H1 (cell line): ENCODE results near the gene GTF2E1. TPM values are rescaled to one million over a fixed set of nuclear protein-coding genes. Genes with fewer than 3 reads are reported as not detected.

Experiments
- CTCF ChIA-PET: fragments of 300-600 bp; sonication (Branson Sonifier 250); formaldehyde crosslinking; loops from one replicate; lab custom pipeline; 2021; ENCODE audit not compliant: partially characterized antibody; lab: Charles Lee
- POLR2A ChIA-PET: fragments of 300-600 bp; sonication (Branson Sonifier 250); formaldehyde crosslinking; loops from one replicate; lab custom pipeline; 2021; ENCODE audit warnings: inconsistent platforms; ENCODE audit not compliant: partially characterized antibody; lab: Charles Lee
- DNase-seq, 2 experiments: peaks; one replicate each; pipeline versions ENCODE4 v3.0.0 to v3.0.0-alpha.2; 2010 to 2022; ENCODE audit warnings: low spot score in 2 of 2, low read depth in 1 of 2, mixed read lengths in 1 of 2
- FAIRE-seq: peaks from 2 replicates; lab custom pipeline; 2011; peaks lifted over from hg19 to GRCh38; lab: Jason Lieb, UNC
- H2AFZ ChIP-seq: 2 replicates; pipeline ENCODE4 v1.8.1; 2012; ENCODE audit warnings: low read length, inconsistent platforms
- H2AK5ac ChIP-seq: 2 replicates; pipeline ENCODE4 v1.6.1; 2013; ENCODE audit warnings: low read depth, low read length
- H2BK120ac ChIP-seq: replicated peaks from 2 replicates; pipeline ENCODE3; 2013; ENCODE audit warnings: low read depth, low read length, inconsistent platforms
- H2BK12ac ChIP-seq: 2 replicates; pipeline ENCODE4 v1.6.1; 2013; ENCODE audit warnings: low read depth, low read length
- H2BK15ac ChIP-seq: 2 replicates; pipeline ENCODE4 v1.6.1; 2013; ENCODE audit warnings: low read length
- H2BK20ac ChIP-seq: 2 replicates; pipeline ENCODE4 v1.6.1; 2013; ENCODE audit warnings: low read length
- H2BK5ac ChIP-seq: 2 replicates; pipeline ENCODE4 v1.6.1; 2013; ENCODE audit warnings: low read depth, low read length
- H3K14ac ChIP-seq: 2 replicates; pipeline ENCODE4 v1.6.1; 2013; ENCODE audit warnings: inconsistent platforms; ENCODE audit not compliant: insufficient read length
- H3K18ac ChIP-seq: 2 replicates; pipeline ENCODE4 v1.6.1; 2013; ENCODE audit warnings: low read length; ENCODE audit errors: extremely low read depth
- H3K23ac ChIP-seq: 2 replicates; pipeline ENCODE4 v1.6.1; 2013; ENCODE audit warnings: inconsistent platforms; ENCODE audit not compliant: insufficient read length
- H3K23me2 ChIP-seq: 2 replicates; pipeline ENCODE4 v1.6.1; 2013; ENCODE audit warnings: low read depth, low read length
- H3K27ac ChIP-seq: 2 replicates; pipeline ENCODE4 v1.6.1; 2011; ENCODE audit warnings: low read depth, low read length, inconsistent platforms
- H3K27me3 ChIP-seq, 4 experiments: replicated peaks in 1 of 4; 1 replicate in 1 of 4; 2 replicates in 3 of 4; pipeline versions ENCODE4 v1.6.1 to v1.8.1; 2011 to 2013; ENCODE audit warnings: low read length in 3 of 4, mild to moderate bottlenecking in 3 of 4, inconsistent platforms in 2 of 4, mixed read lengths in 2 of 4, moderate library complexity in 1 of 4; ENCODE audit not compliant: control insufficient read depth in 3 of 4, insufficient read depth in 3 of 4; ENCODE audit errors: extremely low read depth in 1 of 4
- H3K36me3 ChIP-seq, 4 experiments: 2 replicates each; pipeline versions ENCODE4 v1.6.1 to v1.8.1; 2011 to 2013; ENCODE audit warnings: mild to moderate bottlenecking in 4 of 4, low read length in 3 of 4, moderate library complexity in 2 of 4, control low read depth in 1 of 4, inconsistent platforms in 1 of 4; ENCODE audit not compliant: insufficient read depth in 4 of 4, control insufficient read depth in 2 of 4
- H3K4ac ChIP-seq: replicated peaks from 2 replicates; pipeline ENCODE3; 2013; ENCODE audit warnings: low read length, low read depth, mixed read lengths, inconsistent platforms; ENCODE audit not compliant: insufficient read length
- H3K4me1 ChIP-seq, 4 experiments: replicated peaks in 1 of 4; 1 replicate in 1 of 4; 2 replicates in 3 of 4; pipeline versions ENCODE4 v1.6.1 to v1.8.1; 2011 to 2013; ENCODE audit warnings: low read length in 3 of 4, inconsistent platforms in 2 of 4, mixed read lengths in 1 of 4; ENCODE audit not compliant: insufficient read depth in 4 of 4, control insufficient read depth in 3 of 4
- H3K4me2 ChIP-seq, 2 experiments: 2 replicates each; pipeline versions ENCODE4 v1.6.1 to v1.8.1; 2011 to 2013; ENCODE audit warnings: low read depth in 2 of 2, low read length in 2 of 2, control low read depth in 1 of 2, inconsistent platforms in 1 of 2, mild to moderate bottlenecking in 1 of 2; ENCODE audit not compliant: insufficient read depth in 1 of 2
- H3K4me3 ChIP-seq, 4 experiments: fragments of 200-600, 300-600 bp in 1 of 4; sonication (generic), shearing (Covaris generic), sonication (Bioruptor Twin) in 1 of 4; 2 replicates each; pipeline versions ENCODE4 v1.5.1 to v1.8.1; 2011 to 2016; ENCODE audit warnings: low read length in 4 of 4, low read depth in 3 of 4, control low read depth in 2 of 4, inconsistent platforms in 2 of 4, mild to moderate bottlenecking in 2 of 4, mixed read lengths in 1 of 4, moderate library complexity in 1 of 4; ENCODE audit not compliant: insufficient read depth in 2 of 4; ENCODE audit errors: extremely low read depth in 1 of 4
- H3K56ac ChIP-seq: replicated peaks from 2 replicates; pipeline ENCODE3; 2013; ENCODE audit warnings: low read depth, mild to moderate bottlenecking, mixed read lengths, low read length, inconsistent platforms; ENCODE audit not compliant: insufficient read length
- H3K79me1 ChIP-seq: 2 replicates; pipeline ENCODE4 v1.6.1; 2013; ENCODE audit warnings: low read depth, low read length, control low read depth
- H3K79me2 ChIP-seq, 2 experiments: 2 replicates each; pipeline versions ENCODE4 v1.6.1 to v1.8.1; 2012 to 2013; ENCODE audit warnings: low read length in 2 of 2, mild to moderate bottlenecking in 2 of 2, inconsistent platforms in 1 of 2; ENCODE audit not compliant: insufficient read depth in 2 of 2, control insufficient read depth in 1 of 2
- H3K9ac ChIP-seq, 4 experiments: replicated peaks in 1 of 4; 1 replicate in 1 of 4; 2 replicates in 3 of 4; pipeline versions ENCODE4 v1.6.1 to v1.8.1; 2011 to 2013; ENCODE audit warnings: low read depth in 3 of 4, low read length in 3 of 4, control low read depth in 2 of 4, mild to moderate bottlenecking in 2 of 4, moderate library complexity in 2 of 4, inconsistent platforms in 1 of 4; ENCODE audit errors: extremely low read depth in 1 of 4
- H3K9me3 ChIP-seq, 2 experiments: 2 replicates each; pipeline versions ENCODE4 v1.6.1 to v1.8.1; 2012 to 2013; ENCODE audit warnings: mild to moderate bottlenecking in 2 of 2, moderate library complexity in 2 of 2, control low read depth in 1 of 2, inconsistent platforms in 1 of 2, low read depth in 1 of 2, low read length in 1 of 2, mixed read lengths in 1 of 2; ENCODE audit not compliant: insufficient read depth in 2 of 2
- H4K20me1 ChIP-seq, 2 experiments: replicated peaks in 1 of 2; 2 replicates each; pipeline versions ENCODE3 to v1.8.1; 2011 to 2013; ENCODE audit warnings: inconsistent platforms in 2 of 2, low read length in 2 of 2, mild to moderate bottlenecking in 1 of 2; ENCODE audit not compliant: insufficient read depth in 2 of 2, control insufficient read depth in 1 of 2
- H4K5ac ChIP-seq: 2 replicates; pipeline ENCODE4 v1.6.1; 2013; ENCODE audit warnings: low read length, low read depth, mixed read lengths, inconsistent platforms; ENCODE audit not compliant: insufficient read length
- H4K8ac ChIP-seq: 2 replicates; pipeline ENCODE4 v1.8.0; 2013; ENCODE audit warnings: mild to moderate bottlenecking, moderate library complexity, low read length, inconsistent platforms; ENCODE audit not compliant: insufficient read depth; ENCODE audit errors: extremely low read depth
- H4K91ac ChIP-seq: replicated peaks from 2 replicates; pipeline ENCODE3; 2013; ENCODE audit warnings: low read length, mixed read lengths, inconsistent platforms; ENCODE audit not compliant: insufficient read length
- CBX8 ChIP-seq: fragments of 300-800, 300-1000 bp; sonication (generic); IDR thresholded peaks from 2 replicates; pipeline ENCODE4 v1.7.1; 2016; ENCODE audit warnings: low read depth, low read length, borderline replicate concordance
- EGR1 ChIP-seq: IDR thresholded peaks from 2 replicates; pipeline ENCODE4 v1.6.1; 2011; ENCODE audit warnings: low read depth, low read length, borderline replicate concordance
- NRF1 ChIP-seq: IDR thresholded peaks from 2 replicates; pipeline ENCODE4 v1.6.1; 2011; ENCODE audit warnings: mild to moderate bottlenecking, low read depth, low read length, improper control_type of control experiment
- RNF2 ChIP-seq: fragments of 200-900, 300-1000 bp; sonication (generic); IDR thresholded peaks from 2 replicates; pipeline ENCODE4 v1.7.1; 2016; ENCODE audit warnings: borderline replicate concordance, low read depth, mild to moderate bottlenecking, antibody characterized with exemption, low read length; ENCODE audit not compliant: poor library complexity, severe bottlenecking; ENCODE audit errors: missing control alignments
- SIRT6 ChIP-seq: IDR thresholded peaks from one replicate; pipeline ENCODE4 v1.7.1; 2012; ENCODE audit warnings: low read length, inconsistent platforms
- WGBS, 2 experiments: shearing (Covaris generic) in 1 of 2; methylation state at CpG; one replicate each; pipeline versions ENCODE4 v1.1.6 to v1.1.7; 2013 to 2015; ENCODE audit warnings: low lambda C conversion rate in 2 of 2, mixed read lengths in 2 of 2, inconsistent platforms in 1 of 2, low coverage in 1 of 2, missing lambda C conversion rate in 1 of 2; ENCODE audit not compliant: insufficient replicate concordance in 2 of 2, insufficient coverage in 1 of 2, insufficient read length in 1 of 2; ENCODE audit errors: extremely low coverage in 1 of 2, missing lambda C conversion rate in 1 of 2; 5-methylcytosine and 5-hydroxymethylcytosine counted together
- polyA plus RNA-seq, 7 experiments: library from polyadenylated mRNA; depleted of rRNA in 3 of 7; stranded (reverse) in 5 of 7; unstranded in 2 of 7; fragments of >200 nt in 5 of 7; fragments of 200-250 nt in 2 of 7; gene quantifications; 1 replicate in 5 of 7; 2 replicates in 1 of 7; 4 replicates in 1 of 7; pipeline versions ENCODE4 v1.2.1 to v1.2.3, GENCODE V29; 2011 to 2013; ENCODE audit warnings: missing spikeins in 2 of 7, mixed read lengths in 2 of 7
- total RNA-seq: library from RNA; stranded (reverse); fragmentation: NEBNext Ultra II Directional; extraction: Animal tissue kit (Norgen Biotek cat#: 25700); gene quantifications from 2 replicates; pipeline ENCODE4 v1.2.1, GENCODE V29; 2021

Gene GTF2E1
- total and polyA plus RNA-seq, 2 of the 8 experiments (the other 6 are each of a cell fraction or from before 2014, with no cell fraction given), result 37.4 to 73.3 TPM

GRCh38 chr3:120831066-120831465 lies 88.5 kb downstream of the GTF2E1 start:
- Histone ChIP-seq H3K36me3 (no peaks in the 10 kb centered on the region), H3K4me3 (no peak overlapping the region), H4K8ac (no peak overlapping the region), H3K23ac (no peak overlapping the region), H3K18ac (no peak overlapping the region), H4K20me1 (no peaks in the 10 kb centered on the region), H3K23me2 (no peaks in the 10 kb centered on the region), H3K4ac (no peak overlapping the region), H3K27ac (no peak overlapping the region), H3K79me2 (no peaks in the 10 kb centered on the region), H3K79me1 (no peaks in the 10 kb centered on the region), H3K56ac (no peak overlapping the region), H3K9ac (no peak overlapping the region), H3K14ac (no peak overlapping the region), H3K9me3 (no peaks in the 10 kb centered on the region; a peak in 1 of 4 replicates), H4K91ac (no peak overlapping the region), H2BK5ac (no peak overlapping the region), H3K27me3 (peaks cover 0 to 1% (median 0%) of the 10 kb centered on the region in 4 experiments; a peak in 3 of 7 replicates), H2AFZ (no peak overlapping the region), H2AK5ac (no peak overlapping the region), H2BK15ac (no peak overlapping the region), H2BK120ac (no peak overlapping the region), H3K4me2 (no peak overlapping the region), H4K5ac (no peak overlapping the region), H2BK12ac (no peak overlapping the region), H3K4me1 (0 out of 7 replicates have a peak, but pooled peaks cover 0 to 2% (median 0%) of the 10 kb centered on the region in 4 experiments), H2BK20ac (no peak overlapping the region)
- CTCF ChIA-PET, result no interaction called here
- DNase-seq, result no peak
- peak; percentile 55 for FAIRE-seq
- POLR2A ChIA-PET, result no interaction called here
- TF ChIP-seq SIRT6, result no peak
- TF ChIP-seq RNF2, result no peak
- peak; percentile 43; the same call in 1 of the 2 replicates for TF ChIP-seq EGR1
- TF ChIP-seq CBX8, result no peak
- TF ChIP-seq NRF1, result no peak
- WGBS, 2 experiments, result 75% methylated on average over 4 of the region's 4 CpGs; no CpG with 5 or more reads in 1 of the 2 experiments
